GM21825 (cell line): ENCODE data around the gene ERC1.

Experiments used
- ATAC-seq: cut with Tn5 transposase; IDR thresholded peaks from one replicate; pipeline ENCODE4 v1.9.1; 2021; ENCODE audit warnings: mild to moderate bottlenecking, moderate library complexity; ENCODE audit not compliant: unreplicated experiment

Gene ERC1

GRCh38 chr12:1501695-1502378, 510.8 kb downstream of the ERC1 start:
- ATAC-seq, result no peak

- no peak for ATAC-seq
Measured at GRCh38 chr12:1502379-1502720, 511.3 kb downstream of the ERC1 start.

GRCh38 chr12:1502831-1503230, 511.8 kb downstream of the ERC1 start:
- no peak for ATAC-seq

- ATAC-seq, result no peak
Measured at GRCh38 chr12:1503281-1503711, 512.3 kb downstream of the ERC1 start.

- no peak for ATAC-seq
Measured at GRCh38 chr12:1504304-1504894, 513.4 kb downstream of the ERC1 start.

- ATAC-seq, result no peak
Measured at GRCh38 chr12:1504895-1505311, 513.9 kb downstream of the ERC1 start.

- ATAC-seq, result no peak
Measured at GRCh38 chr12:1505576-1505975, 514.6 kb downstream of the ERC1 start.

GRCh38 chr12:1507308-1507707, 516.3 kb downstream of the ERC1 start:
- ATAC-seq, result no peak

GRCh38 chr12:1509413-1510052, 518.5 kb downstream of the ERC1 start:
- no peak for ATAC-seq

- ATAC-seq, result no peak
Measured at GRCh38 chr12:1510056-1510812, 519.2 kb downstream of the ERC1 start.

GRCh38 chr12:1515010-1515409, 524.0 kb downstream of the ERC1 start:
- no peak for ATAC-seq

- no peak for ATAC-seq
Measured at GRCh38 chr12:1515428-1515827, 524.4 kb downstream of the ERC1 start.

GRCh38 chr12:1517007-1517406, 526.0 kb downstream of the ERC1 start:
- no peak for ATAC-seq

- no peak for ATAC-seq
Measured at GRCh38 chr12:1517734-1518525, 526.9 kb downstream of the ERC1 start.

- no peak for ATAC-seq
Measured at GRCh38 chr12:1518591-1519516, 527.8 kb downstream of the ERC1 start.

GRCh38 chr12:1519642-1520041, 528.6 kb downstream of the ERC1 start:
- ATAC-seq, result no peak

GRCh38 chr12:1523046-1523445, 532.0 kb downstream of the ERC1 start:
- no peak for ATAC-seq

- ATAC-seq, result no peak
Measured at GRCh38 chr12:1523558-1524050, 532.6 kb downstream of the ERC1 start.

- ATAC-seq, result no peak
Measured at GRCh38 chr12:1525858-1526257, 534.8 kb downstream of the ERC1 start.

GRCh38 chr12:1527789-1528188, 536.8 kb downstream of the ERC1 start:
- ATAC-seq, result no peak
